NCI-H2171 (cell line): ENCODE measurements around the gene OR8H3.
"Not testable (repeated sequence)": the region's sequence is repeated elsewhere in the genome, so short reads cannot be mapped to it uniquely, and the experiment has no call there.

Experiments used
- DNase-seq: peaks from one replicate; lab custom pipeline; 2025; lab: John Stamatoyannopoulos, UW

The OR8H3 gene, protein sequence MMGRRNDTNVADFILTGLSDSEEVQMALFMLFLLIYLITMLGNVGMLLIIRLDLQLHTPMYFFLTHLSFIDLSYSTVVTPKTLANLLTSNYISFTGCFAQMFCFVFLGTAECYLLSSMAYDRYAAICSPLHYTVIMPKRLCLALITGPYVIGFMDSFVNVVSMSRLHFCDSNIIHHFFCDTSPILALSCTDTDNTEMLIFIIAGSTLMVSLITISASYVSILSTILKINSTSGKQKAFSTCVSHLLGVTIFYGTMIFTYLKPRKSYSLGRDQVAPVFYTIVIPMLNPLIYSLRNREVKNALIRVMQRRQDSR

GRCh38 chr11:56122073-56122472, at the start of gene OR8H3:
OR8H3 (plus strand) TSS chr11:56122373; CDS start chr11:56122373, 0 bp downstream.
- DNase-seq = no peak

GRCh38 chr11:56089697-56090096, 32.5 kb upstream of the OR8H3 start:
- no peak for DNase-seq

- no peak for DNase-seq
These were observed 29.2 kb upstream of the OR8H3 start, which contains the start of gene OR8I2 for GRCh38 chr11:56093008-56093407. OR8I2 (plus strand) TSS chr11:56093308; CDS start chr11:56093308, 0 bp downstream.

GRCh38 chr11:56103210-56103737, 18.9 kb upstream of the OR8H3 start, which contains the start of gene OR8H2:
OR8H2 (plus strand) TSS chr11:56103687; CDS start chr11:56105043, 1,356 bp downstream.
- DNase-seq = peak; percentile 9

- no peak for DNase-seq
These were observed 18.0 kb downstream of the OR8H3 start, which contains the start of gene OR8J3 for GRCh38 chr11:56140151-56140661. OR8J3 (minus strand) TSS chr11:56140201; CDS start chr11:56137718, 2,483 bp downstream.

DNA sequence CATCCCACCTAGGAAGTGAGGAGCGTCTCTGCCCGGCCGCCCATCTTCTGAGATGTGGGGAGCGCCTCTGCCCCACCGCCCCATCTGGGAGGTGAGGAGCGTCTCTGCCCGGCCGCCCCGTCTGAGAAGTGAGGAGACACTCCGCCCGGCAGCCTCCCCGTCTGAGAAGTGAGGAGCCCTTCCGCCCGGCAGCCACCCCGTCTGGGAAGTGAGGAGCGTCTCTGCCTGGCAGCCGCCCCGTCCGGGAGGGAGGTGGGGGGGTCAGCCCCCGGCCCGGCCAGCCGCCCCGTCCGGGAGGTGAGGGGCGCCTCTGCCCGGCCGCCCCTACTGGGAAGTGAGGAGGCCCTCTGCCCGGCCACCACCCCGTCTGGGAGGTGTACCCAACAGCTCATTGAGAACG, 21.5 kb downstream of the OR8H3 start:
- not testable (repeated sequence) for DNase-seq

GRCh38 chr11:56151376-56151775, 29.2 kb downstream of the OR8H3 start:
- DNase-seq = no peak

DNA sequence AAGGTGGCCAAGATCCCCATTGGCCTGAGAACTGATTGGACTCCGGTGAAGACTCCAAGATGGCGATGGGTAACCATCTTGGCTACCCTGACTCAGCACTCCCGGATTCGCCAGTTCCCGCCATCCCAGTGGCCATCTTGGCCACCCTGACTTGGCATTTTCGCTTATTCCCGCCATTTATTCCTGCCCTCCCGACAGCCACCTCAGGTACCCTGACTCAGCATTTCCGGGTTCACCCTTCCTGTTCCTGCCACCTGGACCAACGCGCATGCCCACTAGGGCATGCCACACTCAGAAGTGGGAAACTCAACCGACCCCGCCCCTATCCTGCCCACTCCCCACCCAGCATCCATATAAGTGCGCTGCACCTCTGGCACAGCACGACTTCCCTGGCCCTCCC, 30.2 kb downstream of the OR8H3 start:
- DNase-seq = peak; percentile 23

DNA sequence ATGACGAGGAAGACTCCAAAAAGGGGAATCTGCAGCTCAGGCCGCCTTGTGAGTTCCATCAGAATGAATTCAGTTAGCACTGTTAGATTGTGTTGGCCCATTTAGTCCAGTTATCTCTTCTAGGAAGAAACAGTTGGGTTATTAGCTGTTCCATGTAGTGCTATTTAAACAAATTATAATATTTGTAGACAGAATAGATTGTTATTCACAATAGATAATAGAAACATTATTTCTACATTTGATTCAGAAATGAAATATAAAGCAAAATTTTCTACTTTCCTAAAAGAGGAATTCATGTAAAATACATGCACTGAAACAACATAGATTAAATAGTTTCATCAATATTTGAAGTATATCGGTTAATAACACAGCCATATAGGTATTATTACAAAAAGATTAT, 38.0 kb downstream of the OR8H3 start, which contains the start of gene OR8K5:
Gene OR8K5 (minus strand): TSS at position 101 of the 400 bp plus-strand sequence. CDS start 0 bp downstream, at position 101.
- no peak for DNase-seq

DNA sequence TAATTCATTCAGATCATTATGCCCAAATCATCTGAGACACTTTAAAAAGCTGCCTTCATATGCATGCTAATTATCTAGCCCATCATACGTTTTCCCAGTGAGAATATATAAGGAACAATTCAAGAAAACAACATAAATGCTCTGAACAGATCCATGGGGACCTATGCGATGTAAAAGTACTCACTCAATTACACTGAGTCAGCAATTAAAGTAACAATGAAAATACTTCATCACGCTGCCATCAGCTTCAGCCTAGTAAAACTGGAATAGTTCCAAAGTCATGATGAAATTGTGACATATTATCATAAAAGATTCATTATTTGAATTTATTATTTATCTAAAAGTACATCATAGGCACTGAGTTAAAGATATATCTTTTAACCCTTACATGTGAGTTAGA, 41.6 kb downstream of the OR8H3 start:
- DNase-seq = no peak

DNA sequence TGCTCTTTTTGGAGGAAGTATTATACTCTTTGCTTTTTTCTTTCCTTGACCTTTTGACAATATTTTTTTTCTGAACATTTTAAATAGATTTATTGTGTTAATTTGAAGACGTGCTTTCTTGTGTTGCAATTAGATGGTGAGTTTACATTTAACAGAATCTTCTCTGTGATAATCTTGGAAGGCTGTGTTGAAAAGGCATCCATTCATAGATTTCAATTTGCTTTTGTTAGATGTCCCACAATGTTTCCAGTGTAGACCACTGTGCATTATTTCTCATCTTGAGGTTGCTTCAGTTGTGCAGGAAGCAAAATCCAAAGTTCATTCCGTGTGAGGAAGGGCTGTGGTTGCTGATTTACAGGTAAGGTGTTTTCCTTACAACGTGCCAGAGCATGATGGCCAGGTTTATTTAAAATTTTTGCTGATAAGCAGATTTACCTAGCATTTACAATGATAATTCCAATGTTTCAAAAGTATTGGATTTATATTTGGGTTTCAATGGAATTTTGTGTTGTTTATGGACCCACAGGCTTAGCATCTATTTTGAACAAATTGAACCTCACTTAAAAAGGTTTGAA, 50.2 kb downstream of the OR8H3 start:
- DNase-seq = no peak
